Tibial nerve (tissue), 3 donors: Measurements from ENCODE around the gene LRRTM4.

Experiments used
- CTCF ChIP-seq, 5 experiments: fragments of 200-600 bp in 3 of 5; fragments of 450-650 bp in 2 of 5; sonication (generic) in 3 of 5; IDR thresholded peaks; one replicate each; pipeline ENCODE4 v1.5.1; 2016 to 2019; ENCODE audit warnings: antibody characterized with exemption in 5 of 5, mild to moderate bottlenecking in 3 of 5, moderate library complexity in 2 of 5
- POLR2A ChIP-seq, 2 donors: fragments of 450-650 bp; IDR thresholded peaks; one replicate each; pipeline ENCODE4 v1.6.1; 2017; ENCODE audit warnings: antibody characterized with exemption in 2 of 2, mild to moderate bottlenecking in 2 of 2, moderate library complexity in 2 of 2

- no peak for TF ChIP-seq POLR2A (IDR thresholded peaks at IDR 0.05)
- no peak for TF ChIP-seq CTCF (IDR thresholded peaks at IDR 0.05)
These were observed 417.2 kb downstream of the LRRTM4 start for GRCh38 chr2:77105008-77105407.
